NK-92 treated with Interleukin-12 subunit alpha and Interleukin-12 subunit beta, amount 100 ng/mL, for 24 hours (cell line): Measurements from ENCODE around the gene CNNM4.
"Not testable (repeated sequence)": the region's sequence is repeated elsewhere in the genome, so short reads cannot be mapped to it uniquely, and the experiment has no call there.

Experiments used
- DNase-seq: peaks from one replicate; lab custom pipeline; 2025; lab: John Stamatoyannopoulos, UW

Gene CNNM4

DNA sequence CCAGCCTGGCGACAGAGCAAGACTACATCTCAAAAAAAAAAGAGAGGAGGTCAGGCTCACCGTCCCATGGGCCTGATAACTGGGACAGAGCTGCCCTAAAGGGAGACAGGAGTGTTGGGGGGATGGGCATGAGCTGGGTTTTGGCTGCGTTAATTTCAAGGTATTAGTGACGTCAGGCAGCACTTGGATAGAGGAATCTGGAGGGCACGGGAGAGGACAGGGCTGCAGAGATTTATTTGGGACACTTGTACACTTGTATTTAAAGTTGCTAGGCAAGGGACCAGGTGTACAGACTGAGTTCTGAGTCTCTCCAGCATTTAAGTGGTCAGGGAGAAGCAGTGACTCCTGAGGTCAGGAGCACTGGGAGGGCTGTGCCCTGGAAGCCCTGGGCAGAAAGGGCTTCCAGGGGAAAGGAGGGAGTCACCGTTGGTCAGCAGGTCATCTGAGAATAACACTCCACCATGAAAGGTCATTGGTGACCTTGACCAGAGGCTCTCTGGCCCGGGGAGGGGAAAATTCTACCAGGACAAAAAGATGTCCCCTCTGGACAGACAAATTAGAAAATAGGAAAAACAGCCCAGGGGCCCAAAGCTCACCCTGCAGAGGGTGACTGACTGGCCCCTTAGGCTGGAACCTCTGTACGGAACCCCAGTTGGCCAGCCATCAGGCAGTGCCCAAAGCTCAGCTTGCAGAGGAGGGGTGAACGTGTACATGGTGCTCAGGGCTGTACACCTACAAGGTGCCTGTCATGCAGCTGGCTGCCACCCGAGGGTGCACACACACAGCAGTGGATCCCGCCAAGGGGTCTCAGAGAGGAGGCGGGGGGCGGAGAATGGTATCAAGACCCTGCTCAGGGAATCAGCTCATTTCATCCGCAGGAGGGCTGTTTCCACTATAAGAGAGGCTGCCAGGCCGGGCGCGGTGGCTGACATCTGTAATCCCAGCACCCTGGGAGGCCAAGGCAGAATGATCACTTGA lies 32.4 kb downstream of the CNNM4 start:
- no peak for DNase-seq

DNA sequence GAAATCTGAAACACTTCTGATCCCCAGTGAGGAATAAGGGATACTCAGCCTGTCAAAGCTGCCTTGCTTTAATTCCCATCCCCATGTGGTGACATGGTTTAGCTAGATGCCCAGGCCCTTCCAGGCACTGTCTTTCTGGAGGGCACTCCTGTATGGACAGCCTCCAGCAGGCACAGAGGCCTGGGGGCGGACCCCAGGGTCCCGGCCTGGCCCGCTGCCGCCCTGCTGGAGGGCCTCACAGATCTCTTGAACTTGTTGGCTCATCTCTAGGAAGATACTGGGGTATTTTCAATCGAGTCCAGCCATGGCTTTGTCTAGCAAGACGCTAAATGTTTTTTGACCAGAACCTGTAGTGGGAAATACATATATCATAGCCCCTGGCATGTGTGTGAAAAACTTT lies 34.4 kb downstream of the CNNM4 start:
- no peak for DNase-seq

DNA sequence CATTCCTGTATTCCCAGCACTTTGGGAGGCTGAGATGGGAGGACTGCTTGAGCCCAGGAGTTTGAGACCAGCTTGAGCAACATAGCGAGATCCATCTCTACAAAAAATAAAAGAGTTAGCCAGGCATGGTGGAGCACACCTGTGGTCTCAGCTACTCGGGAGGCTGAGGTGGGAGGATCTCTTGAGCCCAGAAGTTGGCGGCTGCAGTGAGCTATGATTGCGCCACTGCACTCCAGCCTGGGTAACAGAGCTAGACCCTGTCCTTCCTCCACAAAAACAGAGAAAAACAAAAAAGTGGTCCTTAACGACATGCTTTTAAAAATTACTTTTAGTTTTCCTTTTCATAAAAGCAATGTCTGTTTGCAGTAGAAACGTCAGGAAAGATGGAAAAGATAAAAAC lies 35.8 kb downstream of the CNNM4 start:
- not testable (repeated sequence) for DNase-seq

DNA sequence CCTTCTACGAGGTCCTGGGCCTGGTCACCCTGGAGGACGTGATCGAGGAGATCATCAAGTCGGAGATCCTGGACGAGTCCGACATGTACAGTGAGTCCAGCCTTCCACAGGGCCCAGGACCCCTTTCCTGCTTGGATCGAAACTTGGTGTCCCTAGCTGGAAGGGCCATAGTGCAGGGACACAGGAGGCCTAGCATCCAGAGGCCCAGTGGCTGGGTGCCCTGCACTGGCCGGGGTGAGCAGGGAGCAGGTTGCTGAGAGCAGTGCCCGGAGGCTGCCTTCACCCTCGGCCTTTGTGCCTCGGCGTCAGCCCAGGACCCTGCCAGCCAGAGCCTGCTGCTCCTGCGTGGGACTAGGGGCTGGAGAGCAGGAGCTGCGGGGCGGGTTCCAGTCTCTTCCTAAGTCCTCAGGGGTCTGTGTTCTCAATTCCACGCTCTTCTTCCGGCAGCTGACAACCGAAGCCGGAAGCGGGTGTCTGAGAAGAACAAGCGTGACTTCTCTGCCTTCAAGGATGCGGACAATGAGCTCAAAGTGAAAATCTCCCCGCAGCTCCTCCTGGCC lies 36.4 kb downstream of the CNNM4 start:
- no peak for DNase-seq

DNA sequence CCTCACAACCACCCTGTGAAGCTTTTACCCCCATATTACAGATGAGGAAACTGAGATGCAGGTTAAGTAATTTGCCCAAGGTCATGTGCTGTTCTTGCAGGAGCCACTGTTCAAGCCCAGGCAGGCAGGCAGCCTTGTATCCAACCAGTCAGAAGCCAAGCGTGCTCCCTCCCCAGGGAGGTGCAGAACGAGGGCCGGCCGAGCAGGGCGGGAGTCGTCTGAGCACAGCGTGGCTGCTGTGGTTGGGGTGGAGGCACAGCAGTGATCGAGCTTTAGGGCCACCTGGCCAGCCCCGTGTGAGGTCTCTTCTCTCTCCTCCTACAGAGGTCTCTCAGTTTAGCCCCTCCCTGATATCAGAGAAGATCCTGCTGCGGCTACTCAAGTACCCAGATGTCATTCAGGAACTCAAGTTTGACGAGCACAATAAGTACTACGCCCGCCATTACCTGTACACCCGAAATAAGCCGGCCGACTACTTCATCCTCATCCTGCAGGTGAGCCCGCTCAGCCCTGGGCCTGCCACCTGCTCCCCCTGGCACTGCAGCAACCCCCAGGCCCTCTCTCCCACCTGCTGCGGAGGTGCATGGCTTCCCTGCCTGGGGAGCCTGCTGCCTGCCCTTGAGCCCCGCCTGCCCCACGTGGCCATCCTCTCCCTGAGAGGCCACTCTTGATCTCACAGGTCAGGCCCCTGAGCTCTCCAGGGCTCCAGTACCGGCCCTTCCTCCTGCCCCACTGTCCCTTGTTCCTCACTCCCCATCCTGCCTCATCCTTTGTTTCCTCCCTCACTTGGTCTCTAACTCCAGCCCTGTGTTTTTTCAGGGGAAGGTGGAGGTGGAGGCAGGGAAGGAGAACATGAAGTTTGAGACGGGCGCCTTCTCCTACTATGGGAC lies 38.3 kb downstream of the CNNM4 start:
- no peak for DNase-seq

DNA sequence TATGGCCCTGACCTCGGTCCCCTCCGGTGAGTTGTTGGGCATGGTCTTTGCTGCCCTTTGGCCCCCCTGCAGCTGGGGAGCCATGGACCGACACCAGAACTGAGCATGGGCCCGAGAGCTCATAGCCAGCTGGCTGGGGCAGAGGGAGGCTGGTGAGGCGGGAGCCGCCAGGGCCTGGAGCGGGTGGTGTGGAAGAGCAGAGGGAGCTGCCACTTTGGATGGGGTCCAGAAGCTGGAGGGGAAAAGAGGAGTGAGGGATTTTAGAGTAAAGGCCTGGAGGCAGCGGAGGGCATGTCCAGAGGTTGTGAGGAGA lies 38.9 kb downstream of the CNNM4 start:
- DNase-seq, result no peak

DNA sequence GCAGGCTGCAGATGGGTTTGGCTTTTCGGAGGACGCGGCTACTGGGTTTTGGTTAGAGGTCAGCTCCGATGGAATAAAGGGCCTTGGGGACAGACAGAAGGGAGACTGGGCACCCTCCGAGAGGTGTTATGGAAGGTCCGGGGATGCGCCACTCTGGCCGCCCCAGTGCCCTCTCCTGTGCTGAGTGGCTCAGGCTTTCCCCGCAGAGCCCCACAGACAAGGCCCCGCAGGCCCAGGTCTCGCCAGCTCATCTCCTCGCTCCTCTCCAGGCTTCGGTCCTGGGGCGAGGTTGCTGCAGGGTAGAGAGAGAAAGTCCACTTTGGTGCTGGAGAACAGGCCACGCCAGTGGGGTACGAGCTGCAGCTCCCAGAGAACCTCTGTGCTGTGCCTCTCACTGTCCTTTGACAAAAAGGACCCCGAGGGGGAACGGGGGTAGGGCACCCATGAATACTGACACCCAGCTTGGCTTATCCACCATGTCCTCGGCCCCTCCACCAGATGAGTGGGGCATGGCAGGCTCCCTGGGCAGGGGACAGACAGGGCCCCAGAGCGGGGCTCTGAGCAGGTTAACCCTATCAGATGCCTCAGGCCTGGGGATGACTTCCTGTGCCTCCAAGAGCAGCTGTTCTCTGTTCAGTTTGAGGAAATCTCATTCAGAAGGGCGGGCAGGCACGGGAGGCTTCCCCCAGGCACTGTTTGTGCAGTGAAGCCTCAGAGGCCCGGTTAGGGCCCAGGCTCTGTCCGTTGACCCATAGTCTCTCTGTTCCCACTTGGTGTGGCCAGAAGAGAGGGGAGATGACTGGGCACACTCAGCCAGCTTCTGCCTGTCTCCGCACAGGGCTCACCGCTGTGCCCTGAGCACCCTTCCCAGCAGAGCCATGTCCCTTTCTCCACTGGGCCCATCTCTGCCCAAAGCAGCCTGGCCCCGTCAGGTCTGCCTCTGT lies 39.6 kb downstream of the CNNM4 start:
- DNase-seq, result no peak

DNA sequence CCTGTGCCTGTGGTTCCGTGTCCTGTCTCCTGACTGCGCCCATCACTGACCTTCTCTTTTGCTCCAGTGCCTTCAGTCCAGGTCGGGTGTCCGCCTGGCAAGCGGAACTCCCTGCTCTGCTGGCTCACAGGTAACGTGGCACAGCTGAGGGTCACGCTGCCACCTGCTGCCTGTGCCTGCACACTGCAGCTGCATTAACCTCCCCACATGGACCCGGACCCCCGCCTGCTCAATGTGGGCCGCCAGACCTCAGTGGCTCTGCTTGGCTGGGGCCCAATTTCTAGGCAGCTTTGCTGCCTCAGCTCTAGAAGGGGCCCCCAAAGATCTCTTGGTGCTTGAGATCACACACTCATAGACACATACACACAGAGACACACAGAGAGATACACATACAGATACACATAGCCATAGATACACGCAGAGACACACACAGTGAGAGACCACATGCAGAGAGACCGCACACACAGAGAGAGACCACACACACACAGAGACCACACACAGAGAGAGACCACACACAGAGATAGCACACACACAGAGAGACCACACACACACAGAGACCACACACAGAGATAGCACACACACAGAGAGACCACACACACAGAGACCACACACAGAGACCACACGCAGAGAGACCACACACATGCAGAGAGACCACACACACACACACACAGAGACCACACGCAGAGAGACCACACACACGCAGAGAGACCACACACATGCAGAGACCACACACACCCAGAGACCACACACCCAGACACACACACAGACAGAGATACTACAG lies 40.5 kb downstream of the CNNM4 start:
- peak; percentile 28 for DNase-seq

DNA sequence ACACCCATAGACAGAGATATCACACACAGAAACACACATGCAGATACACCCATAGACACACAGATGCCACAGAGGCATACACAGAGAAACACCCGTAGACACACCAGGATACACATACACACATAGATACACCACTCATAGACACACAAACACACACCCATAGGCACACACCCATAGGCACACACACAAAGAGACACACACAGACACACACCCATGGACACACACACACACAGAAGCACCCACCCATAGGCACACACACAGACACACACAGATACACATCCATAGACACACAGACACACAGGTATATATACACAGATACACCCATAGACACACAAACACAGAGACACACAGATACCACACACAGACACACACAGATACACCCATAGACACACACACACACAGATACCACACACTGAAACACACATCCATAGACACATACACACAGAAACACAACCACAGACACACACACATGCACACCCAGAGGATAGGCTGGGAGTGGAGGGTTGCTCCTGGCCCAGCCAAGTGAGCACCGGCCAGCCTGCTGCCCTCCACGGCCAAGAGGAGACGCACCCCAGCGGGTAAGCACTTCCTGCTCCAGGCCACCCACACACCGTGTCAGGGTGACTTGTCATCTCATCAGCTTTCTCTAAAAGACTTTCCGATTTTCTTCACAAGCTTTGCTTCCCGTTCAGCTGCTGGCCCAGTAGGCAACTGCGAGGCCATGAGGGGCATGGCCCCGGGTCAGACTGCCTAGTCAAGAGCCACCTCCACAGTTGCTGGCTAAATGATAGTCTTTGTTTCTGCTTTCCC lies 41.3 kb downstream of the CNNM4 start:
- DNase-seq, result no peak

DNA sequence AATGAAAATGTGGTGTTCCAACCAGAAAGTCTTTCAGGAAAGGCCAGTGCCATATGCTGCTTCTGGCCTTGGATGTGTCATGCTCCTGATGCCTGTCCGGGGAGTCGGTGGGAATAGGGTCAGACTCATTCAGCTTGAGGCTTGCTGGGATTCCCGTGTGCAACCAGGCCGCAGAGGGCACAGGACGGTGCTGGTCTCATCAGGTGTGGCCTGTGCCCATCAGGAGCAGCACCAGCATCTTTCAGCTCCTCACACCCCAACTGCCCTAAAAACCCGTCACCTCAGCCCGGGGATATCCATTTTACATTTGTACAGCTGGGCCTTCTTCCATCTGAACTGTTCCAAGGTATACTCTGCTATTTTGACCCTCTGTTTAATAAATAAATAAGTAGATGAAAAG lies 42.0 kb downstream of the CNNM4 start:
- DNase-seq, result no peak

DNA sequence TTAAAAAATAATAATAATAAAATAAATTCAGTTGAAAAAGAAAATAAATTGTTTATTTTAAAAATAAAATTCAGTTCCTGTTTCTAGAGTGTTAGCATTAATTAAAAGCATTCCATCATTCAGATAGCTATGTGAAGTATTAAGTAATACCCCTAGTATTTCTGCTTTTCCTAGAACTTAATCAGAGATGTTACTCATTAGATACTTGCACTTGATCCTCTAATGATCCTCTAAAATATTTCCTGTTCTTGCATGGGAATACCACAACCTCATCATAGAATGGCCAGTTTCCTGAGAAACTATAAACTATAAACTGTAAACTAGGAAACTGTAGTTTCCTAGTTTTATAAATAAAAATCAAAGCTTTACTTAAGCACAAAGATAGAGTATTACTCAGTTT lies 44.3 kb downstream of the CNNM4 start:
- no peak for DNase-seq

DNA sequence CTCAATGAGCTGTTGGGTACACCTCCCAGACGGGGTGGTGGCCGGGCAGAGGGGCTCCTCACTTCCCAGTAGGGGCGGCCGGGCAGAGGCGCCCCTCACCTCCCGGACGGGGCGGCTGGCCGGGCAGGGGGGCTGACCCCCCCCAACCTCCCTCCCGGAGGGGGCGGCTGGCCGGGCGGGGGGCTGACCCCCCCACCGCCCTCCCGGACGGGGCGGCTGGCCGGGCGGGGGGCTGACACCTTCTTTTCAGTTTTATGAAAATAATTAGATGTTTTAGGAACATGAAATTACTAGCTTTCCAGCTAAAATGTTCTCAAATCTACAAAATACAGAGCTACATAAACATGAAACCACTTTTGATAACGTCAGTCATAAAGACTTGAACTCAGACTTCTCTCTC lies 45.2 kb downstream of the CNNM4 start:
- not testable (repeated sequence) for DNase-seq

DNA sequence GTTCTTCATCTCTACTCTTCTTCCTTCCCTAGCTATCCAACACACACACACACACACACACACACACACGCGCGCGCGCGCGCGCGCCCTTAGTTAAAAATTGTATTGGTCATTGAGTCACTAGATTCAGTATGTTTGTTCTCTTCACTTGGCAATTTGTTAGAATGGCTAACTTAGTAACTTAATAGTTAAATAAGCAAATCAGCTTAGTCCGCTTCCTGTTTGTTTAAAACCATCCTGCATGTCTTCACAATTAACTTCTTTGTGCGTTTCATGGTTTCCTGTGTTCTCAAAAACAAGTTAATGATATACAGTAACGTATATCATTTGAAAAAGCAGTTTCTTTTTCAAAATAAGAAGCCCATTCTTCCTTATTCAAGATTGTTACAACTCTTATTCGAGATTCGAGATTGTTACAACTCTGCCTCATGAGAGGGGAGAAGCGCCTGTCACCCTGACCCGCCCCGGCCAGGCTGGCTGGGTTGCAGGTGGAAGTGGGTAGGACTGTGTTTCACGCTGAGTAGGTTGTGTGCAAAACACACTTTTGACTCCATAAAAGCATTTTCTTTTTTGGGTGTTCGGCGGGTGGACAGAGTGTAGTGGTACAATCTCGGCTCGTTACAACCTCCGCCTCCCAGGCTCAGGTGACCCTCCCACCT lies 45.9 kb downstream of the CNNM4 start:
- no peak for DNase-seq

DNA sequence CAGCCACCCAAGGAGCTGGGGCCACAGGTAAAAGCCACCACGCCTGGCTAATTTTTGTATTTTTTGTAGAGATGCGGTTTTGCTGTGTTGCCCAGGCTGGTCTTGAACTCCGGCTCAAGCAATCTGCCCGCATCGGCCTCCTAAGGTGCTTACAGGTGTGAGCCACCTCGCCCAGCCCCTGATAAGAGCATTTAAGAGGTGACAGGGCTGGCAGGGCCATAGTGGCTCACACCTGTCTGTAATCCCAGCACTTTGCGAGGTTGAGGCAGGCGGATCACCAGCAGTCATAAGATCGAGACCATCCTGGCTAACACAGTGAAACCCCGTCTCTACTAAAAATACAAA lies 46.4 kb downstream of the CNNM4 start:
- DNase-seq, result no peak

DNA sequence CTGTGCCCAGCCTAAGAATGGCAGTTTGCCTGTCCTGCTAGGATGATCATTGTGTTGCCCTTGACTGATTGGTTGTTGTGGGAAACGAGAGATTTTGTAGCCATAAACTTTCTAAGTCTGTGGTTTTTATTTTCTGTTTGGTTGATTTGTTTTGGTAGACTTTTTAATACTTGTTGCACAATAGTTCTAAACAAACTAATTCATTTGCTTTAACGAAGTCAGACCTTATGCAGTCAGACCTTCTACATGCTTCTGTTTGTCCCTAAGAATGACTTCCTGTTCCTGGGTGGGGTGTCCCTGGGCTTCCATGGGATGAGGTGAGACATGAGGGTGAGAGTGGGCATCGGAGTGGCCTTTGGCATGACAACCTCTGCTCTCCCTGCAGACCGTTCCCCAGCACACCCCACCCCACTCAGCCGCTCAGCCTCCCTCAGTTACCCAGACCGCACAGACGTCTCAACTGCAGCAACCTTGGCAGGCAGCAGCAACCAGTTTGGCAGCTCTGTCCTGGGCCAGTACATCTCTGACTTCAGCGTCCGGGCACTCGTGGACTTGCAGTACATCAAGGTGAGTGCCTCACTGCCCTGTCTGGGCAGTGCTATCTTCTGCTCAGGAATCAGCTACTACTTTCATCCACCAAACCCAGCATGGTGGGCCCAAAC lies 47.6 kb downstream of the CNNM4 start:
- no peak for DNase-seq

DNA sequence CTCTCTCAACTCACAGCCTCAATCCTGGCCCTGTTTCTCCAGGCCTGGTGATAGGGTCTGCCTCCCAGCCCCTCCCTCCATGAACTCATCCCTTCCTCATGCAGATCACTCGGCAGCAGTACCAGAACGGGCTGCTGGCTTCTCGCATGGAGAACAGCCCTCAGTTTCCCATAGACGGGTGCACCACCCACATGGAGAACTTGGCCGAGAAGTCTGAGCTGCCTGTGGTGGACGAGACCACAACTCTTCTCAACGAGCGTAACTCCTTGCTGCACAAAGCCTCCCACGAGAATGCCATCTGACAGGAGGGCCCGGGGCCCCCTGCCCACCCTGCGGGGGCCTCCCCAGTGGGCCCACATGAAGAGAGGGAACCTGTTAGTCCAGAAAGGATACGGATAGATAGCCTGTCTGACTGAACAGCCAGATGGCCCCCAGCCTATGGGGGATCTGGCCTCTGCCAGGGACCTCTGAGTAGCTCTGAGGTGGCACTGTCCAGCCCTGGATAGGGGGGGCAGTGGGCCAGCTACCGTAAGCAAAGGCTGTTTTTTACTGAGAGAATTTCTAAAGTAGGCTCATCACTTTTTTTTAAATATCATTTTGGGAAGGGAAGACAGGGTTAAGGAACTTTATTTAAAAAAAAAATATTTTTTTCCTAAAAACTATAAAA lies 48.6 kb downstream of the CNNM4 start:
- DNase-seq, result no peak

DNA sequence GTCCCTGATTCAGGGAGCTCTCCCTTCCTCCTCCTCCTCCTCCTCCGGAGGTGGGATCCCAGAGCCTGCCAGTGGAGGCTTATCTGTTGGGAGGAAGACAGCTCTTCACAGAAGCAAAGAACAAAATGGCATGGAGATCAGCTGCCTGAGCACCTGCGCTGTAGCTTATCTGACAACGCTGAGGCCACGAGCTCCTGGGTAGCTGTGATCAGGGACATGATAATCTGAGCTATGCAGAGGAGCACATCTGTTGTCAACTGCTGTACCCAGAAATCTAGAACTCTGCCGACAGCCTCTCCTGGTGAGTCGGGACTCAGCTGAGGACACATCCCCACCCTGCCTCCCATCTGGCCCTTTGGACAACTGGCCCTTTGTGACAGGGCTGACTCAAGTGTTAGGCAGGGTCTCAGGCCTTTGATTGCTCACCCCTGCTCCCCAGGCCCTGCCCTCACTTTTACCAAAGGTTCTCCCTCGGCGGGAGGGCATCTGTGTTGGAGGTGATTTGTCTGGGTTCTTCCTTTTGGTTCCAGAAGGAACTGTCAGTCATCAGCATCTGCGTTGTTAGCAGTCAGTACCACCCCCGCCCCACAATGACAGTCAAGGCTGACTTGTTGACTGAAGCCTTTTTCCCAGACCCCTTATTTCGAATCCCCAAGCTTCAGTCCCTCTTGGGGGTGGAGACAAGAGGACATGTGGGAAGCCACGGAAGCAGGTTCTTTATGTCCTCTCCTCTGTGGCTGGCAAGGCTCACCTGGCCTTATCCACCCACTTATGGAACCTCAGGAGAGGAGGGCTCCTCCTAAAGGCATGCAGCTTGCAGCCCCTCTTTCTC lies 49.5 kb downstream of the CNNM4 start:
- no peak for DNase-seq

DNA sequence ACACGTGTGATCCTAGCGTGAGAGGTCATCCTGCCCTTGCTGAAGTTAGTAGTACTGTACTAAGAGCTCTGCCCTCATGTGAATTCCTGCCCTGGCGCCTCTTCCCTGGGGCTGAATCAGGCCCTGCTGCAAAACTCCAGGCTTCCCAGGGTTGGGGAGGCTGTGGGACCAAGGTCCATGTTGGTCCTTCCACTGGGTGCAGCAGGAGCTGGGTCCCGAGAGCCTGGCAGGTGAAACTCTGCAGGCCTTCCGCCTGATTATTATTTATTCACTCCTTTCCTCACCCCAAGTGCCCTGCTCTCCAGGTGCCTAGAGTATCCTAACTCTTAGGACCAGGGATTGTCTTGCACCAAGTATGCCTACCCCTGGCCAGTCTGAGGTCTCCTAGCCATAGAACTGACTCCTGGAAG lies 50.1 kb downstream of the CNNM4 start:
- no peak for DNase-seq
